GM12892 (cell line): ENCODE results near the gene XKR7.

ENCODE experiments used
- POLR2A ChIP-seq: IDR thresholded peaks from 2 replicates; pipeline ENCODE4 v1.6.1; 2011; ENCODE audit warnings: low read depth, low read length, control low read depth
- POLR2AphosphoS5 ChIP-seq: IDR thresholded peaks from 2 replicates; pipeline ENCODE4 v1.6.1; 2011; ENCODE audit warnings: low read depth, low read length, control low read depth
- TAF1 ChIP-seq: IDR thresholded peaks from 2 replicates; pipeline ENCODE4 v1.6.1; 2011; ENCODE audit warnings: low read depth, mild to moderate bottlenecking, control low read depth, low read length, borderline replicate concordance

DNA sequence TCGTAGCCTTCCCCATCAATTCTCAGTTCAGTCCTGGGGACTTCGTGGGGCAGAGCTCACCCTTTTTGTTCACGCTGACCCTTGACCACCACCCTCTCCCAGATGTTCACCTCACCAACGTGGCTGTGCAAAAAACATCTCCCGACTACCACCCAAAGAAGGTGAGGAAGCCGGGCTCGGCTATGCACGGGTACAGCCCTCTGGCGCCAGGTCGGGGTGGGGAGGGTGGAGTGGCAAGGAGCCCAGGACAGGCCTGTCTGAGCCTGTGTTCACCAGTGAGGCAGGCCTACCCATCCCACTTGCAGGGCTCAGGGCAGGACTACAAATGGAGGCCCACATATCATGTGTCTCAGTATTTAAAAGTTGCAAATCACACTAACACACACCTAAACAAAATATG lies 34.3 kb upstream of the XKR7 start:
- TF ChIP-seq POLR2AphosphoS5 (no peak), TAF1 (no peak), POLR2A (no peak)
